Hair follicle dermal papilla cell (primary cell): ENCODE measurements around the gene HS6ST1. TPM values are rescaled to one million over a fixed set of nuclear protein-coding genes. Genes with fewer than 3 reads are reported as not detected.

Experiments used
- small RNA-seq: library from RNA; depleted of rRNA; stranded (forward); fragments of <200 nt; gene quantifications from one replicate; pipeline ENCODE3, GENCODE V24; 2012
- total RNA-seq: library from RNA; depleted of rRNA; stranded (reverse); fragments of >200 nt; gene quantifications from 2 replicates; pipeline ENCODE4 v1.2.3, GENCODE V29; 2012

HS6ST1 gene, protein sequence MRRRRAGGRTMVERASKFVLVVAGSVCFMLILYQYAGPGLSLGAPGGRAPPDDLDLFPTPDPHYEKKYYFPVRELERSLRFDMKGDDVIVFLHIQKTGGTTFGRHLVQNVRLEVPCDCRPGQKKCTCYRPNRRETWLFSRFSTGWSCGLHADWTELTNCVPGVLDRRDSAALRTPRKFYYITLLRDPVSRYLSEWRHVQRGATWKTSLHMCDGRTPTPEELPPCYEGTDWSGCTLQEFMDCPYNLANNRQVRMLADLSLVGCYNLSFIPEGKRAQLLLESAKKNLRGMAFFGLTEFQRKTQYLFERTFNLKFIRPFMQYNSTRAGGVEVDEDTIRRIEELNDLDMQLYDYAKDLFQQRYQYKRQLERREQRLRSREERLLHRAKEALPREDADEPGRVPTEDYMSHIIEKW
- 102 and 153 TPM in 2 replicates for total RNA-seq

DNA sequence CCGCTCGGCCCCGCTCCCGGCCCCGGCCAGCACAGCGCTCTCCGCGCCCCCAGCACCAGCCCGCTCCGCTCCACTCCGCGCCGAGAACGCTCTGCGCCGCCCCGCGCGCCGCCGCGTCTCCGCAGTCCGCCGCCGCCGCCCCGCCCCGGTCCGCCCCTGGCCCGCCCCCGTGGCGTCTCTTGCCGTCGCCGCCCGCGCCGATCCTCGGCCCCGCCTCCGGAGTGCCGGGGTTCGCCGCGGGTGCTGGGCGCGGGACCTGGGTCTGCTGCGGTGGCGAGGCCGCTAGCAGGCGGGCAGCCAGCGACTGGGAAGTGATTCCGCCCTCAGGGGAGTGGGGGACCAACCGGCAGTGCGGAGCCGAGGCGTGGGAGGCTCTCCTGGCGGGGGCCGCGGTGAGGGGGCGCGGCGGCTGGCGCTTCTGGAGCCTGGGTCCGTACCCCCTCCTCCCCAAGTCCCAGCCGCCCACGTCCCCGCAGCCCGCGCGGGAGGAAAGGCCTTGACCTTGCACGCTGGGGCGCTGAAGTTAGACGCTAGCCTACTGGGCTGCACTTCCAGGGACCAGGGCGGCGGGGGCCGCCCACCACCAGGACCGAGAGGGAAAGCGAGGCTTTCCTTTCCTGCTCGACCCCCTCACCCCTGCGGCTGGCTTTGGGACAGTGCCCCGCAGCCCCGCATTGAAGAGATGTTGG, at the start of gene HS6ST1:
HS6ST1 (minus strand) TSS at position 93 of the 689 bp plus-strand sequence. CDS start 305 bp downstream, outside the sequence.

Small RNAs within 50 kb of the gene (small RNA-seq; reads per million reads assigned to genes)
- not detected for gene RF00019

Other genes with a start within 250 kb of the HS6ST1 start
- 67.8 and 76.3 TPM in 2 replicates for gene UGGT1, start 227.7 kb downstream of the HS6ST1 start, total RNA-seq